ENCODE measurements around the gene TREML1.

Gene TREML1, protein sequence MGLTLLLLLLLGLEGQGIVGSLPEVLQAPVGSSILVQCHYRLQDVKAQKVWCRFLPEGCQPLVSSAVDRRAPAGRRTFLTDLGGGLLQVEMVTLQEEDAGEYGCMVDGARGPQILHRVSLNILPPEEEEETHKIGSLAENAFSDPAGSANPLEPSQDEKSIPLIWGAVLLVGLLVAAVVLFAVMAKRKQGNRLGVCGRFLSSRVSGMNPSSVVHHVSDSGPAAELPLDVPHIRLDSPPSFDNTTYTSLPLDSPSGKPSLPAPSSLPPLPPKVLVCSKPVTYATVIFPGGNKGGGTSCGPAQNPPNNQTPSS

DNA sequence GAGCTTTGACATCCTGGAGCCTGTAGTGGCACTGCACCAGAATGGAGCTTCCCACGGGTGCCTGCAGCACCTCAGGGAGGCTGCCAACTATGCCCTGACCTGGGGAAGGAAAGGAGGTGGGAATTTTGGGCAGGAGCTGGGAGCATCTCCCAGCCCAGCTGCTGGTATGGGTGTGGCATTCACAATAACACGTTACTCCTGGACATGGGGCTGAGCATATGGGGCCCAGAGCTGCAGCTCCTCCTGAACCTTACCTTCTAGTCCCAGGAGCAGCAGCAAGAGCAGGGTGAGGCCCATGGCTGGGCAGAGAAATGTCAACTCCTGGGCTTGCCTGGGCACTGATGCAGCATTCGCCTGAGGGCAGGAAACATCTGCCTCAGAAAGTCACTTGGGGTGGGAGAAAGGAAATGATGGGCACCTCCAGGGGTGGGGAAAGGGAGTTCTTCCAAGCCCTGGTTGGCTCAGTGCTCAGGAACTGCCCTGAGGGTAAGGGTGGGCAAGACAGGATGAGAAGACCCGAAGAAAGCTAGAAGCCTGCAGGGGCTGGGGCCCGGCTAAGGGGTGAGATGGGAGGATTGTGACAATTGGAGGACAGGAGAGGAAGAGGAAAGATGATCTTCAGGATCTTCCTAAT is at the start of gene TREML1:
TSS of gene TREML1 (minus strand) at position 356 of the 634 bp plus-strand sequence. CDS start at position 297, 59 bp downstream.
- no peak within 1 kb of the TSS for H3K4me3 ChIP-seq (ENCODE audit: control insufficient read depth, low read depth, low read length)
- DNase-seq (ENCODE audit: low read depth), result no peak
- TF ChIP-seq, protein P1, sequence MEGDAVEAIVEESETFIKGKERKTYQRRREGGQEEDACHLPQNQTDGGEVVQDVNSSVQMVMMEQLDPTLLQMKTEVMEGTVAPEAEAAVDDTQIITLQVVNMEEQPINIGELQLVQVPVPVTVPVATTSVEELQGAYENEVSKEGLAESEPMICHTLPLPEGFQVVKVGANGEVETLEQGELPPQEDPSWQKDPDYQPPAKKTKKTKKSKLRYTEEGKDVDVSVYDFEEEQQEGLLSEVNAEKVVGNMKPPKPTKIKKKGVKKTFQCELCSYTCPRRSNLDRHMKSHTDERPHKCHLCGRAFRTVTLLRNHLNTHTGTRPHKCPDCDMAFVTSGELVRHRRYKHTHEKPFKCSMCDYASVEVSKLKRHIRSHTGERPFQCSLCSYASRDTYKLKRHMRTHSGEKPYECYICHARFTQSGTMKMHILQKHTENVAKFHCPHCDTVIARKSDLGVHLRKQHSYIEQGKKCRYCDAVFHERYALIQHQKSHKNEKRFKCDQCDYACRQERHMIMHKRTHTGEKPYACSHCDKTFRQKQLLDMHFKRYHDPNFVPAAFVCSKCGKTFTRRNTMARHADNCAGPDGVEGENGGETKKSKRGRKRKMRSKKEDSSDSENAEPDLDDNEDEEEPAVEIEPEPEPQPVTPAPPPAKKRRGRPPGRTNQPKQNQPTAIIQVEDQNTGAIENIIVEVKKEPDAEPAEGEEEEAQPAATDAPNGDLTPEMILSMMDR (conservative IDR thresholded peaks at IDR 0.05; ENCODE audit: control insufficient read depth, insufficient read depth, low read depth, low read length), result no peak

DNA sequence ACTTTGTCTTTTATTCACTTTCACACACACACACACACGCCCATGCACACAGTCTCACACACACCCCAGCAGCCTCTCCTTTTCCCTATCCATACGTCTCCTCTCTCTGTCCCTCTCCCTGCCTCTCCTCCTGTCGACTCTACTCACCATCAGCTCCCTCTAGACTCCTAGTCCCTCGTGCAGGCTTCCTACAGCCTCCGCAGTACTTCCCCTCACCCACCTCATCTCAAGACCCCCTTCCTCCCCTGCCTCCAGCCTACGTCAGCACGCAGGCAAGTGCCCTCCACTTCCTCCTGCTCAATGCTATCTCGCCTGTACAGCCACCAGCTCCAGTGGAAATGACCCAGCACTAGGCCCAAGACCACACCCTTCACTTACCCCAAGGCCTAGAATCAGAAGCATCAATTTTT is 47.6 kb upstream of the TREML1 start:
- TF ChIP-seq, protein P1 (conservative IDR thresholded peaks at IDR 0.05; ENCODE audit: control insufficient read depth, insufficient read depth, low read depth, low read length), result no peak
- DNase-seq (ENCODE audit: low read depth), result no peak
- no peak overlapping the region for H3K4me3 ChIP-seq (ENCODE audit: control insufficient read depth, low read depth, low read length)

DNA sequence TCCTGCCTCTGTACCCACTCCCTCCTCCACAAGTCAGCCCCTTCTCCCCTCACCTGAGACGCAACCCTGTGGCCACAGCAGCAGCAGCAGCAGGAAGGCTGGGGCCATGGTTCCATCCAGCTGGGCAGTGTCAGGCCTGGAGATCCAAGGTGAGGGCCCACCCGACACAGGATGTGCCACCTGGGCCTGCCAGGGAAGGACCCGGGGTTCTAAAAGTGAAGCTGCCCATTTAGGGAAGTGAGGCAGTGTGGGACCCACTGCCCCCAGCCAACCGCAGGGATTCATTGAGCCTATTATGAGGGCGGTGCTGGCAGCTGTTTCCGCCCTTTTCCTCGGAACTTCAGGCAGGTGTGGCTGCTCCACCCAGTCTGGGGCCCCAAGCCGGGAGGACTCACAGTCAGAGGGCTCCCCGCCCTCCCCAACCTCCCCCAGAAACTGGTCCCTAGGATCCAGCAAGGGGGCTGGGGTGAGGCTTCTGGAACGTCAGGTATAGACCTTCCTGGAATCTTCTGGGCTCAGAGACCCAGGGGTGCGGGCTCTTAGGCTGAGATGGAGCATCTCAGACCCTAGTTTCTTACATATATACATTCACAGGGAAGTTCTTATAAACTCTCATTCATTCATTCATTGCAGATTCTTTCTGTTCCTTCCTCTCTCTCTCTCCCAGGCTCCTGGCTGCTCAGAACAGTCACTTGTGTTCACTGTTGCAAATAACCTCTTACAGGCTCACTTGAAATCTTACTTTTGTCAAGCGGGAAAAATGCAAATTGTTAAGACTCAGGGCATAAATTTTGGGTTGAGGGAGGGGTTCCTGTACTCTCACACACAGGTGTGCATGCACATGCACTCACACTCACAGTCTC is 47.0 kb upstream of the TREML1 start, which contains the start of gene TREML2:
TSS of gene TREML2 (minus strand) at position 249 of the 863 bp plus-strand sequence. CDS start at position 108, 141 bp downstream.
- no peak within 1 kb of the TSS for H3K4me3 ChIP-seq (ENCODE audit: control insufficient read depth, low read depth, low read length)
- TF ChIP-seq, protein P1 (conservative IDR thresholded peaks at IDR 0.05; ENCODE audit: control insufficient read depth, insufficient read depth, low read depth, low read length), result no peak
- no peak for DNase-seq (ENCODE audit: low read depth)

DNA sequence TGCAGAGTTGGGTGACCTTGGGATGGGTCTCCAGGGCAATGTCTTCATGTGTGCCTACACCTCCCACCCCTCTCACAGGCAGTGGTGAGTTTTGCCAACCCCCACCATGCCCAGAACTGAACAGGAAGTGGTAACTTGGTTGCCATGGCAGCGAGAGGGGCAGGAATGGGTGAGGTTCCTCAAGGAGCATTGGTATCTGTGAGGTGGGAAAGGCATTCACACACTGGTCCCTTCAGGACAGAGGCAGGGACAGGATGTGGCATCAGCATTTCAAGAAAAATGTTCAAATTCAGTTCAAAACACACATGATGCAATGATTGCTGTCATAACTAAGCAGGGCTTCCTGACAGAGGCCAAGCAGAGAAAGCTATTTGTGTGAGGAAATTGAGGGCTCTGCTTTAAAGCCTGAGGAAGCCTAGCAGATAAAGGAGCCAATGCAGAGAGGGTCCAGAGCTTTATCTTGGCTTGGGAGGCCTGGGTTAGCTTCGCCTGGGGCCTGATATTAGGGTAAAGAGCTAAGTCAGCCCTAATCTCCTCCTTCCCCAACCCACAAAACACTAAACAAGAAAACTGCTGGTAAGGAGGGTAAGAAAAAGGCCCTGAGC is 46.3 kb upstream of the TREML1 start:
- DNase-seq (ENCODE audit: low read depth), result peak; percentile 16
- TF ChIP-seq, protein P1 (conservative IDR thresholded peaks at IDR 0.05; ENCODE audit: control insufficient read depth, insufficient read depth, low read depth, low read length), result no peak
- H3K4me3 ChIP-seq (ENCODE audit: control insufficient read depth, low read depth, low read length), result no peak overlapping the region

DNA sequence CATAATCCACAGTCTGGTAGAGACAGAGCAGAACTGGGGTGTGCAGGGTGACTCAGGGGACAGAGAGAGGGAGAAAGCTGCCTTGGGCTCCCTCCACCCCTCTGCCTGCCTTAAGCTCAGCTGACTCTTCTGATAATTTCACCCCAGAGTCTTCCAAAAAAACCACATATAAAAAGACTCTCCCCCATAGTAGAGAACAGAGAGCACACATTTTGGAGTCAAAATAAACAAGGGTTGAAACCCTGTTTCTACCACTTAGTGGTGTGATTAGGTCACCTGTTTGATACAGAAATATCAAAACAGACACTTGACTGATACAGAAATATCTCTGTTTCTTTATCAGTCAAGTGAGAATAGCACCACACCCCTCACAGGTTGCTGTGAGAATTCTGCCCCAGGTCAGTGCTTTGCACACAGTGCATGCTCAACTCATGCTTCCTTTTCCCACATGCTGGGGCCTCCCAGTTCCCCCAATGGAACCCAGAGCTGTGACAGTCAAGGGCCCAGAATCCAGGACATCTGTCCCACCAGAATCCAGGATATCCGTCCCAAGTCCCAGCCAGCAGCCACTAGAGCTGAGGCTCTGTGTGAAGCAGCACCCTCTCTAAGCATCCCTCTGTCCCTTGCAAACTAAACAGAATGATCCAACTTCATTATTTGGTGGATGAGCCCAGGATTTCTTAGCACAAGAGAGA is 45.6 kb upstream of the TREML1 start:
- no peak overlapping the region for H3K4me3 ChIP-seq (ENCODE audit: control insufficient read depth, low read depth, low read length)
- TF ChIP-seq, protein P1 (conservative IDR thresholded peaks at IDR 0.05; ENCODE audit: control insufficient read depth, insufficient read depth, low read depth, low read length), result no peak
- DNase-seq (ENCODE audit: low read depth), result no peak

All from fibroblast of mammary gland (primary cell).